Fibroblast of skin of abdomen (primary cell): Measurements from ENCODE around the gene DCAF4.
"Not testable (repeated sequence)": the region's sequence is repeated elsewhere in the genome, so short reads cannot be mapped to it uniquely, and the experiment has no call there.

ENCODE experiments used
- DNase-seq: peaks from one replicate; pipeline ENCODE4 v3.0.0-alpha.2; 2013

DCAF4 gene

GRCh38 chr14:72970824-72971434 lies 44.7 kb downstream of the DCAF4 start:
- DNase-seq, result no peak

- DNase-seq, result no peak
Observed at GRCh38 chr14:72974661-72975060, 48.4 kb downstream of the DCAF4 start.

GRCh38 chr14:72975770-72976169 lies 49.5 kb downstream of the DCAF4 start:
- DNase-seq, result no peak

- DNase-seq, result no peak
Observed at GRCh38 chr14:72978856-72979255, 52.6 kb downstream of the DCAF4 start.

GRCh38 chr14:72980863-72981262 lies 54.6 kb downstream of the DCAF4 start:
- no peak for DNase-seq

GRCh38 chr14:72982146-72982708 lies 56.0 kb downstream of the DCAF4 start:
- DNase-seq, result peak; percentile 10

GRCh38 chr14:72986214-72986613 lies 60.0 kb downstream of the DCAF4 start:
- no peak for DNase-seq

- no peak for DNase-seq
Observed at GRCh38 chr14:72986857-72987256, 60.6 kb downstream of the DCAF4 start.

- DNase-seq, result no peak
Observed at GRCh38 chr14:72990171-72990570, 63.9 kb downstream of the DCAF4 start.

GRCh38 chr14:72996916-72997315 lies 70.7 kb downstream of the DCAF4 start:
- DNase-seq, result no peak

GRCh38 chr14:72998252-72998903 lies 72.1 kb downstream of the DCAF4 start:
- DNase-seq, result no peak

GRCh38 chr14:72999316-72999715 lies 73.1 kb downstream of the DCAF4 start:
- no peak for DNase-seq

GRCh38 chr14:73000073-73000472 lies 73.8 kb downstream of the DCAF4 start:
- DNase-seq, result no peak

- no peak for DNase-seq
Observed at GRCh38 chr14:73003681-73004080, 77.4 kb downstream of the DCAF4 start.

- not testable (repeated sequence) for DNase-seq
Observed at GRCh38 chr14:73004641-73005040, 78.4 kb downstream of the DCAF4 start.

GRCh38 chr14:73007835-73008234 lies 81.6 kb downstream of the DCAF4 start:
- no peak for DNase-seq

- DNase-seq, result peak; percentile 59
Observed at GRCh38 chr14:73008501-73008900, 82.2 kb downstream of the DCAF4 start.
